ENCODE measurements around the gene COL18A1. TPM values are rescaled to one million over a fixed set of nuclear protein-coding genes. Genes with fewer than 3 reads are reported as not detected.

Gene COL18A1
- total RNA-seq, 1 experiment from 2014 or later, result 72.9 TPM

- DNase-seq (ENCODE audit: low spot score), result no peak
Measured at GRCh38 chr21:45479691-45480675, 75.0 kb downstream of the COL18A1 start.

- no peak for DNase-seq (ENCODE audit: low spot score)
Measured at GRCh38 chr21:45480701-45481500, 75.9 kb downstream of the COL18A1 start.

GRCh38 chr21:45481566-45481965 lies 76.6 kb downstream of the COL18A1 start:
- no peak for DNase-seq (ENCODE audit: low spot score)

- DNase-seq (ENCODE audit: low spot score), result no peak
Measured at GRCh38 chr21:45481977-45482898, 77.3 kb downstream of the COL18A1 start.

GRCh38 chr21:45482899-45483821 lies 78.2 kb downstream of the COL18A1 start:
- DNase-seq (ENCODE audit: low spot score), result no peak

- DNase-seq (ENCODE audit: low spot score), result no peak
Measured at GRCh38 chr21:45484318-45484717, 79.4 kb downstream of the COL18A1 start.

- DNase-seq (ENCODE audit: low spot score), result no peak
Measured at GRCh38 chr21:45485686-45486442, 80.9 kb downstream of the COL18A1 start.

- no peak for DNase-seq (ENCODE audit: low spot score)
Measured at GRCh38 chr21:45486443-45487160, 81.6 kb downstream of the COL18A1 start.

- no peak for DNase-seq (ENCODE audit: low spot score)
Measured at GRCh38 chr21:45487161-45487806, 82.3 kb downstream of the COL18A1 start.

GRCh38 chr21:45487891-45488600 lies 83.1 kb downstream of the COL18A1 start:
- no peak for DNase-seq (ENCODE audit: low spot score)

- no peak for DNase-seq (ENCODE audit: low spot score)
Measured at GRCh38 chr21:45488931-45489721, 84.2 kb downstream of the COL18A1 start.

- DNase-seq (ENCODE audit: low spot score), result no peak
Measured at GRCh38 chr21:45489722-45489982, 84.7 kb downstream of the COL18A1 start.

- no peak for DNase-seq (ENCODE audit: low spot score)
Measured at GRCh38 chr21:45490049-45490731, 85.2 kb downstream of the COL18A1 start.

- DNase-seq (ENCODE audit: low spot score), result no peak
Measured at GRCh38 chr21:45491056-45491455, 86.1 kb downstream of the COL18A1 start.

- DNase-seq (ENCODE audit: low spot score), result no peak
Measured at GRCh38 chr21:45491623-45492022, 86.7 kb downstream of the COL18A1 start.

GRCh38 chr21:45492765-45493164 lies 87.8 kb downstream of the COL18A1 start:
- no peak for DNase-seq (ENCODE audit: low spot score)

All from A172 (cell line).